Head of caudate nucleus (tissue), 42 donors: ENCODE data around the gene HES1.
A peak's percentile ranks its signal among the peaks of the same experiment; 100 is the strongest.
"Not testable (repeated sequence)": the region's sequence is repeated elsewhere in the genome, so short reads cannot be mapped to it uniquely, and the experiment has no call there.

Source experiments
- DNase-seq, 42 donors: peaks; one replicate each; pipeline versions ENCODE4 v3.0.0 to v3.0.0-alpha.2; 2020 to 2021; ENCODE audit warnings: mixed read lengths in 7 of 42
- intact Hi-C: fragments of 100-400 bp; cut with DNase I; formaldehyde crosslinking; loops from one replicate; pipeline ENCODE4 v1.15.0; 2022

Gene HES1

GRCh38 chr3:194135806-194136518, at the start of gene HES1:
Gene HES1, plus strand, starts transcription at chr3:194136148. Its CDS starts 233 bp downstream, at chr3:194136381.
- DNase-seq, result peak; percentile 38 to 88 (median 72)
- intact Hi-C loops, result loop anchor here (5.0 to 10.0 kb wide), 3 partner anchors 136 to 354 kb away; no protein-coding TSS in a partner anchor

DNA sequence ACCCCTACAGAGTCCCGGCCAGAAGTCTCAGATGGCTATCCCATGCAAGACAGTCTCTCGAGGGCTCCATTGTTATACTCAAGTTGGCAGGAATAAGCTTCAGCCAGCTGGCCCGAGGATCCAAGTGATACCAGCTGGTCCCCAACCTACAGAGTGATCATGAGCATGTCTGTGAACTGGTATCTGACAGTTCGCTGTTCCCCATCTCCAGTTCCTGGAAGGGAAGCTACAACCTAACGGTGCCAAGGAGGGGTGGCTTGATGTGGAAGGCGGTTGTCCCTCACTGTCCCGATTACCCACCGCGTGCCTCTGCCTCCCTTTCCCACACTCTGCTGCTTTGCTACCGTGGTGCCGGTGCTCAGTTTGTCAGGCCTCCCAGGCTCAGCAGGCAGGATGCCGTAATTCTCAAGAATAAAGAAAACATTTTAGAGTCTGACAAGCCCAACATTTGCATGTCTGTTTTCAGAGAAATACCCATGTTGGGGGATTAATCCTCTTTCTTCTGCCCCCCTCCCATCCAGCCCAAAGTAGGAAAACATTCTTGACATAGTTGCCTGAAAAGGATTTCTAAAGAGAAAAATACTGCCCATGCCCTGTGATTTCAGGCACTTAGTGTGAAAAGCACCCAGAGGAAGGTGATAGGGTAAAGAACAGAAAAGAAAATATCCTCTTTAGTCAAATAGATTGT, 49.4 kb upstream of the HES1 start:
- intact Hi-C loops, result no loop called here

GRCh38 chr3:194087280-194087679, 48.7 kb upstream of the HES1 start:
- intact Hi-C loops, result no loop called here
- DNase-seq, result no peak

More for the DNA sequence above, 49.4 kb upstream of the HES1 start:
- peak in 1 of 42 donors; percentile 23 for DNase-seq

DNA sequence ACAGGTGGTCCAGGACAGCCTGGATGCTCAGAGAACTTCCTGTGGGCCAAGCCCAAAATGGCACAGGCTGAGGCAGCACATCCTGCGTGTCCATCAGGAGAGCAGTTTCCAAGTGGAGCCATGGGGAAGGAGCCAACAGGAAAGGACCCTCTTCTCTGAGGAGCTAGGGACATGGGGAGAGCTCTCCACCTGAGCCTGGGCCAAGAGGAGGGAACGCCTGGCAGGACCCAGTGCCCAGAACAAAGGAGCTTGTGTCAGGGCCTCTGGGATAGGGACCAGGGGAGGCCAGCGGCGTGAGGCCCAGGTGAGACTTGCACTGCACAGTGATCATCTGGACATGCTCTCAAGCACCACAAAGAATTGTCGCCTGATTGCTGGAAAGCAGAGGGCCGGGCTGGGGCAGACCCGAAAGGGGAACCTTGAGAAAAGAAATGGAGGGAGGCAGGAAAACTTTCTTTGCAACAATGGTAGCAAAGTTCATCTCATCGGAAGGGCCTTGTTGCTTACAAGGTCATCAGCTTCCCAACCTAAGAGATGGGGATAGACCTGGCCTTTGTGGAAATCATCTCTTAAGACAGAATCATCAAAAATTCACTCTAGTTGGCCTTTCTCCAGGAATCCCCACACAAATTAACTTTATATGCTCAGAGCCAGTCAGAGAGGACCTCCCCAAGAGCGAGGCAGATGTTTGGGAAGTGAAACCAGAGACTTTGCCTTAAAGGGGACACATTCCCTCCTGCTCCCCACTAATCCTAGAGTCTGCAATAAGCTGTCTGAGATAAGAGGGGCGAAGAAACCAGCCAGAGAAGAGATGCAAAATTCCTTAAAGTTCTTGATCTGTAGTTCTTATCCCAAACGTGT, 47.7 kb upstream of the HES1 start:
- intact Hi-C loops, result no loop called here
- peak in 1 of 42 donors; percentile 24 for DNase-seq

DNA sequence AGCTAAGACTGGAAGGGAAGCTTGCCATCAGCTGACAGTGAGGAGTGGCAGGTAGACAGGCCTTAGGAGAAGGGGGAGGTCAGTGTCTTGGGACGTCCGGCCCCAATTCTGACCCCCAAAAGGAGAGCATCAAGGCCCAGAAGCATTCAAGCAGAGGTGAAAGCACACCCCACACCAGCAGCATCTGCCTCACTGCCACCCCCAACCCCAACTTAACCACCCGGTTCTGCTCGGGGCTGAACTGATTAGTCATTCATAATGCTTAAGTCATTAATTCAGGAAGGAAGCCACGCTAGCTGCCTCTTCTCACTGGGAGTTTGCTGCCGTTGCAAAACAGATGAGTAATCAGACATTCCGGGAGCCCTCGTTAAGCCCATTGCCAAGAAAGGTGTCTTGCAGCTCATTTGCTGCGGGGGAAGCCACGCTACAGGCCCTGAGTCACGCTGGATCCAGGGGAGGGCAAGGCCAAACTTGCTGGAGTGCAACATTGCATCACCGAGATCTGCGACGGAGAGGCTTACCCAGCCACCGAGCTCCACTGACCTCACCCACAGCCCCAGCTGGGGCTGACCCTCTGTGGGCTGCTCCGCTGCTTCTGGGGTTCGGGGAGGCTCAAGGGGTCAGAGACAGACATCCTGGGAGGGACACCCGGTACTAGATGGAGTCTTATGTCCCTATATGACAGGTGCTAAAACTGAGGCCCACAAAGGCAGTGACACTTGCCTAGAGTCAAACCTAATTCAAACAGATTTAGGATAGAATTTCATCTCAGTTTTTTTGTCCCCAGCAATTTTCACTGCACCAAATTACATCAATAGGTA, 46.4 kb upstream of the HES1 start:
- intact Hi-C loops, result no loop called here
- peak; percentile 31 to 96 (median 76) for DNase-seq

GRCh38 chr3:194090178-194090555, 45.8 kb upstream of the HES1 start:
- intact Hi-C loops, DNase-seq: not testable (repeated sequence)

DNA sequence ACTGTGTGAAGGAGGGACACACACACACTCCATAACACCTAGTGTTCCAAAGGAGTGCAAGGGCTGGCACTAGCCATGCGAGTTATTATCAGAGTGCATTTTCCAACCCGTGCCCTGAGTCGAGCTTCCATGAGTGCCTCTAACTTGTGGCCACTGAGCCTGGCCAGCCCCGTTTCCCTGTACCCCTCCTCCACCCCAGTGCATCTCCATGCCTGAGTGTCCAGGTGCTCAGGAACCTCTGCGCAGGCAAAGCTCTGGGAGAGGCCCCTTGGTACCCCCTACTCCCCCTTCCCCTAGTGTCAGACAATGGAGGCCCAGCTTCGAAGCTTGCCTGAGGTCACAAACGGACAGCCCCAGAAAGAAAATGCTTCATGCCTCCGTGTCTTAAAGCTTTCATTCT, 45.2 kb upstream of the HES1 start:
- intact Hi-C loops, result no loop called here
- no peak for DNase-seq

DNA sequence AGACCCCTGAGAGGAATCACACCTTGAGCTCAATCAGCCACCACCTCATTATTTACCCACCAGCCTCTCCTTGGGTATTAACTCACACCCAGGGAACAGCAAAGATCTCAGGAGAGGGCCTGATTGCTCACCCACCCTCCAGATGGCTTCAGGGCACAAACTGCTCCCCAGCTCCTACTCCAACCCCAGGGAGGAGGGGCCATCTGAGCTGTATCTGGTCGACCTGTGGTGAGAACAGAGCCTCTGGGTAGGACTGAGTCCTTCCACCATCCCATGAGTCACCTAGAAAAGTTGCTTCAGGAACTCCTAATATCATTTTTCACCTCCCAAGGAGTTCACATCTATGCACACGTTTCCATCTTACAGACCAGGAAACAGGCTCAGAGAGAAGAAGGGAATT, 44.8 kb upstream of the HES1 start:
- no peak for DNase-seq
- intact Hi-C loops, result no loop called here

- intact Hi-C loops, DNase-seq: not testable (repeated sequence)
These were observed 44.1 kb upstream of the HES1 start for GRCh38 chr3:194091897-194092296.

DNA sequence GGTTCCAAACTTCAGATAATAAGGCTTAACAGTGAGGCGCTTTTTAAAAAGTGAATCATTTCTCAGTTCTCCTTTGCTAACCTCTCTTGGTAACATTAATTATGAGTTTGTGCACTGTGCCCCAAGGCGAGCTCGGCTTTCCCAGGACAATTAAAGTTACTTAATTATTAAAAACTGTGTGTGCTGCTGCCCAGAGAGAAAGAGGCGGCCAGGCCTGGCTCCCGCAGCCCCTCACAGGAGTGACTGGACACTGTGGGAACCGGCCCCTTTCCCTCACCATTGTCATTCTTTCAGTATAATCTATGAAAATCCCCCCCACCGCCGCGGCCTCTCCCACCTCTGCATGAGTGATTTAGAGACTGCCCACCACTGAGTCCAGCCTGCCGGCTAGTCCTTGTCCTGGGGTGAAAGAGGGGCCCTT, 43.1 kb upstream of the HES1 start:
- intact Hi-C loops, result no loop called here
- DNase-seq, result peak in 1 of 42 donors; percentile 47

DNA sequence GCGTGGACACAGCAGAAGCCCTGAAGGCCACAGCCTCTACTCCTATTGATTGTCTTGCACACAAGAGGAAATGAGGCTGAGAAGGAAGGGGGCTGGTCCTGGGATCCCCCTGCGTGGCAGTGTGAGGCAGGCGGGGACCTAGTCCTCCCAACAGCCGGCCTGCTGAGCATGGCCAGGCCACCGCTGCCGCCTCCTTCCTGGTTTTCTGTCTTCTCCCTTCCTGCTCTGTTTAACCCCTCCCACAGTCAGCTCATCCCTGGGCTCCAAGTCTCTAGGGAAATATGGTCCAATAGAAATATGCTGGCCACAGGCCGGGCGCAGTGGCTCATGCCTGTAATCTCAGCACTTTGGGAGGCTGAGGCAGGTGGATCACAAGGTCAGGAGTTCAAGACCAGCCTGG, 42.1 kb upstream of the HES1 start:
- no peak for DNase-seq
- intact Hi-C loops, result no loop called here

DNA sequence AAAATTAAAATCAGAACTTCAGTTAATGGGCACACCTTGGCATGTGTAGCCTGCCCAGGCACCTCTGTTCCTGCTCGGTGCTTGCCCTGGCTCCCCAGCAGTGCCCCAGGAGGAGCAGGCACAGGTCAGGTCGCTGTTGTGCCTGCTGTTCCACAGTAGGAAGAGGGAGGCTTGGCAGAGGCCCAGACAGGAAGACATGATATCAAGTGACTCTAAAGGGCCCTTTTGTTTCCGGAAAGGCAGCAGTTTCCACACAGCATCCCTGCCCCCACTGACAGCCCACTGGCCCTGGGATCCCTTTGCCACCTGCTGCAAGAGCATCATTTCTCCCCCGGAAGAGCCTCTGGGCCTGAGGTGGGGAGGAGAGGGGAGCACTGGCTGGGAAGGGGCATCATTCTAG, 40.5 kb upstream of the HES1 start:
- intact Hi-C loops, result no loop called here
- DNase-seq, result peak in 26 of 42 donors; percentile 6 to 60 (median 32)

- DNase-seq, result no peak
- intact Hi-C loops, result no loop called here
These were observed 40.0 kb upstream of the HES1 start for GRCh38 chr3:194095902-194096301.

GRCh38 chr3:194097141-194097882, 38.6 kb upstream of the HES1 start:
- peak in 1 of 42 donors; percentile 47 for DNase-seq
- intact Hi-C loops, result no loop called here

DNA sequence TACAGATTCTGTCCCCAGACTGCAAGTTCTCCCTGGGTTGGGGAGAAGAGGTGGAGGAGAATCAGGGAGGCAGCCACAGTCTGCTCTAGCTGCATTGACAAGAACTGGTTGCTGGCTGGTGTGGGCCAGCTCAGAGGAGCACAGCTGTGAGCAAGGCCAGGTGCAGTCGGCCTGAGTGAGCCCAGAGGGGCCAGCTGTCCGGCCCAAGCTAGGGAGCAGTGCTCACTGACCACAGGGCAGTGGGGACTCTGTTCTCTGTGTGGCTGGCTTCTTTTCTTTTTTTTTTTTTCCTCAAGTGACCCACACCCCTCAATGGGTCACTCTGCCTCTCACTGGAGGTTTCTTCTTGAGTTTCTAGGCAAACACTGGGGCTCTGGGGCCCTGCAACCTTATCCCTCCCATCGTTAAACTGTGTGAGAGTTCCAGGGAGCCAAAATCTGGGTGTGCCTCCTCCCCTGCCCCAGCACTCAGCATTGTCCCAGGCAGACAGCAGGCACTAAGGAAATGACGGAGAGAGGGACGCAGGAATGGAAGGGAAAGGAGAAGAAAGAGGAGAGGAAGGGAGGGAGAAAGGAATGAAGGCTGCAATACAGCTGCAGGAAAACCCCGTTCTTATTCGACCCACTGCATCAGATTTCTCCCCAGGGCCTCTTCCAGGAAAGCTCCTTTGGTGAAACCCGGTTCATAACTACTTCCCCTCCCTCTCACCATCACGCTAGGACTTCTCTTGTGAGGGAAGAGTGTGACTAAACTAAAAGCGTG, 37.7 kb upstream of the HES1 start:
- intact Hi-C loops, result no loop called here
- peak in 1 of 42 donors; percentile 13 for DNase-seq

GRCh38 chr3:194098843-194099183, 37.1 kb upstream of the HES1 start:
- intact Hi-C loops, result no loop called here

DNA sequence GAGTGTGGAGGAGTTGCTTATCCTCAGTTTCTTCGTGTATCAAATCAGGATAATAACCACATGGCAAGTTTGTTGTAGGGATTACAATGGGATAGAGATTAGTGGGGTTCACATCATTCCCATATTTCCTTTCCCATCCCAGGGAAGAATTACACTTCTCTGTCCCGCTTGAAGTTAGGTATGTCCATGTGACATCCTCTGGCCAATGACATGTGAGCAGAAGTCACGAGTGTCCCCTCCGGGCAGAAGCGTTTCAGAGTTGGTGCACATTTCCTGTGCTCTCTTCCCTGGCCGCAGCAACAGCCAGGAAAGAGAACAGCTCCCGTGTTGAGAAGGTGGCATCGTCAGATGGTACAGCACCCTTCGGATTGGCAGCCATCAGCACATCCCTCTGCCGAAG, 36.7 kb upstream of the HES1 start:
- intact Hi-C loops, result no loop called here
- DNase-seq, result no peak

More at GRCh38 chr3:194098843-194099183, 37.1 kb upstream of the HES1 start:
- DNase-seq, result no peak
